Astrocyte of the cerebellum (primary cell): ENCODE measurements around the gene FOXP1.

ENCODE experiments used
- DNase-seq: peaks from one replicate; pipeline ENCODE4 v3.0.0-alpha.2; 2011; ENCODE audit warnings: low read depth
- H3K4me3 ChIP-seq: 2 replicates; pipeline ENCODE4 v1.5.1; 2011; ENCODE audit warnings: mild to moderate bottlenecking, low read depth, low read length, moderate library complexity
- in situ Hi-C: cut with HindIII; loops from 2 replicates; pipeline ENCODE4 v1.10.0; 2017; ENCODE audit warnings: low sequenced_read_pairs
- TF ChIP-seq, protein P1 (sequence below): IDR thresholded peaks from 2 replicates; pipeline ENCODE4 v1.5.1; 2012; ENCODE audit warnings: low read length, low read depth, moderate library complexity, mild to moderate bottlenecking; ENCODE audit errors: missing control alignments

The FOXP1 gene

DNA sequence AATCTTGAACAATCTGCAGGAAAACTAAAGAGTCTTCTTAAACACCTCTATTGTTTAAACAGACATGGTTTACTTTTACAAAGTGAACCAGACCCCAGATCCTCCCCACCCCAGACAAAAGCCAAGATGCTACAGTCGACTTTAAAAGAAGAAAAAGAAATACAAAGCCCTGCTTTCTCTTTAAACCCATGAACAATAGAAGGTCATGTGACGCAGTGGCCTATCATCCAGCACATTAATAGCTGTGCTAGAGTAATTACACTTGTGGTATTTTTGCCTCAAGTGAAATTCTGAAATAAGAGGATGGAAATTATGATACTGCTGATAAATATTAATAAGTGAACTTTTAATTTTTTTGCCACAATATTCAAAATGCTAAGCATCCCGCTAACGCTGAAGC lies 613.4 kb downstream of the FOXP1 start:
- no peak overlapping the region for H3K4me3 ChIP-seq
- in situ Hi-C loops = no loop called here
- TF ChIP-seq, protein P1, sequence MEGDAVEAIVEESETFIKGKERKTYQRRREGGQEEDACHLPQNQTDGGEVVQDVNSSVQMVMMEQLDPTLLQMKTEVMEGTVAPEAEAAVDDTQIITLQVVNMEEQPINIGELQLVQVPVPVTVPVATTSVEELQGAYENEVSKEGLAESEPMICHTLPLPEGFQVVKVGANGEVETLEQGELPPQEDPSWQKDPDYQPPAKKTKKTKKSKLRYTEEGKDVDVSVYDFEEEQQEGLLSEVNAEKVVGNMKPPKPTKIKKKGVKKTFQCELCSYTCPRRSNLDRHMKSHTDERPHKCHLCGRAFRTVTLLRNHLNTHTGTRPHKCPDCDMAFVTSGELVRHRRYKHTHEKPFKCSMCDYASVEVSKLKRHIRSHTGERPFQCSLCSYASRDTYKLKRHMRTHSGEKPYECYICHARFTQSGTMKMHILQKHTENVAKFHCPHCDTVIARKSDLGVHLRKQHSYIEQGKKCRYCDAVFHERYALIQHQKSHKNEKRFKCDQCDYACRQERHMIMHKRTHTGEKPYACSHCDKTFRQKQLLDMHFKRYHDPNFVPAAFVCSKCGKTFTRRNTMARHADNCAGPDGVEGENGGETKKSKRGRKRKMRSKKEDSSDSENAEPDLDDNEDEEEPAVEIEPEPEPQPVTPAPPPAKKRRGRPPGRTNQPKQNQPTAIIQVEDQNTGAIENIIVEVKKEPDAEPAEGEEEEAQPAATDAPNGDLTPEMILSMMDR = no peak
- no peak for DNase-seq

DNA sequence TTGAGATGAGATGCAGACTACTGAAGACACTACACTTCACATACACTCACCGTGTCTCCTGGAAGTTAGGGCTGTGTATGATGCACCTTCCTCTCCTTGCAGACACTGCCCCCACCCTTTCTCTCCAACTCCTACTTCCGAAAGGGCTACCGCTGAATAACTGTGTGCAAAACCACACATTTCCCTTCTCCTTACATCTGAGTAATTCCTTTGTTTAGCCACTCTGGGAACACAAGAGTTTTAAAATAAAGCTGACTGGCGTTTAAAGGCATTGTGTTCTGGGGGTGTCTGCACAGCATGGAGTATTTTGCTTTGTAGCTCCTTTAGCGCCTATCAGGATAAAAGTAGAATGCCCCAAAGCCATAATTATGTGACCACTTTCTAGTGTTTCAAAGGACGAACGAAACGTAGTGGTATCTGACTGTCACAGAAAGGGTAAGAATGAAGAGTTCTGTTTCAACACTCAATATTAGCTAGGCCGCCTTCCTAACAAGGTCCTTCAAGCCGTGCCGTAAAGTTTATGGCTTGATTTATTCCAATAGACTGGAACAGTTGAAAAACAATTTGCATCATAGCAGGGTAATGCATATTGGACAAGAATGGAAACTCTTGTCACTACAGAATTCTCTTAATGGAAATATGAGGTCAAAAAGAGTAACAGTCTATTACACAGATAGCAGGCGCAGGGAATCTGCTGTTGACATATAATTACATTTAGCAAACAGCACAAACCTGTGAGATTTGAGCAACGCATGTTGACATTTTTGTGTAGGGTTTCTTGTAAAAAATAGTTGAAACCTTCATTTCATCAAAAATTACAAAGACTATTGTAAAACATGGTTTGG lies 619.9 kb downstream of the FOXP1 start:
- in situ Hi-C loops = no loop called here
- peak; percentile 79 for DNase-seq
- TF ChIP-seq, protein P1 = peak; percentile 1
- no peak overlapping the region for H3K4me3 ChIP-seq

DNA sequence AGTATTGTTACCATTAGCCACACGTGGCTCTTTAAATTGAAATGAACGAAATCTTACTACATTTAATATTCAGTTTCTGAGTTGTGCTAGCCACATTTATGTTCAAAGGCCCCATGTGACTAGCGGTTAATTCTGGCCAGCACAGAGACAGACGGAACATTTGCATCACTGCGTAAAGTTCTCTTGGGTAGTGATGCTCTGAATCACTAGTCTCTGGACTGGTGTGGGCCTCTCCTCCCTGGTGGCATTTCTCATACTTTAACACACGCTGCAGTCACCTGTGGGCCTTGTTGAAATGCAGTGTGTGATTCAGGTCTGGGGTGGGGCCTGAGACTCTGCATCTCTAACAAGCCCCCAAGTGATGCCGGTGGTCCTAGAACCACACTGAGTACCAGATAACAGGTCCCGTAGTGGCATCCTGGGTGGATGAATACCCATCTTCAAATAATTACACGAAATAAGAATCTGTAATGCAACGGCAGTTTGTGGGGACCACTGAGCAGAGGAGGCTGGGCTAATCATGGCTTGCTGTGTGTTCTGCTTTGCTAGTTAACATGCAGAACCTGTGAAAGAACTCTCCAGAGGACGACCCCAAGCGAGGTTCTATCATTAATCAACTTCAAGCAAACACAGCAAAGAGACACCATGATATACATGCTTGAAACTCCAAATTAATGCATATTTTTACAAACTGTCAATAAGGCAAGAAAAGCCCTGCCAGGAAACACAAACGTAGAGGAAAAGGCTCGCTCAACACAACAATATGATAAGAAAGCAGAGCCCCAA lies 623.8 kb downstream of the FOXP1 start:
- TF ChIP-seq, protein P1 = no peak
- in situ Hi-C loops = no loop called here
- H3K4me3 ChIP-seq = no peak overlapping the region
- no peak for DNase-seq

DNA sequence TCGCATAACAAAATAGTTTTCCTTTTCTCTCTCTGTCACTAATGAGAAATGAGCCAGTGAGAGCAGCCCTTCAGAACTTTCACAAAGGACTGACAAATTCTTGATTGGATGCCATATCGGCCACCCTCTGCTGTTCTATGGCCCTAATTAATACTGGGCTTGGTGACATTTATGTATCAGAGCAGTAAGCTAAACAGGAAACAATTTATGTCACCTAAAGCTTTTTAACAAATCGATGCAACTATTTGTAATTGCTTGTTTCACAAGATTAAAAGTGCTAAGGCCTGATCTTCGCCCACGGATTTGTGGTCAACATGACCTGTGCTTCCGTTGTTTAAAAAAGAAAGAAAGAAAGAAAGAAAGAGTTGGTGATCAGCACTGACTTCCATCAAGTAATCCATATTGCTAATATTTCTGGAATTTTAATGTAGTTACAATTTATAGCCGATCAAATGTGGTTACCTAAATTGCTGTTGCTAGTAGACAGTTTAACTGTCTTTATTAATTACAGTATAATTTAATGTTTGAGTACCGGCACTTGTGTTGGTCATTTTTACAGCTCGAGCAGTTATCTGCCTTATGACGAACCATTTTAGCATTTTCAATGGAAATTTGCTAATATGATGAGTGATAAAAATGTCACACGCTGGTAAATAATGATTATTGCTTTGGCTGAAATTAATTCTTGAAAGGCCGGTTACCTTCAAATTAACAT lies 631.3 kb downstream of the FOXP1 start:
- TF ChIP-seq, protein P1 = no peak
- no peak for DNase-seq
- H3K4me3 ChIP-seq = no peak overlapping the region
- in situ Hi-C loops = loop anchor here (5.0 kb wide), 1 partner anchor 45 kb away; no protein-coding TSS in a partner anchor

DNA sequence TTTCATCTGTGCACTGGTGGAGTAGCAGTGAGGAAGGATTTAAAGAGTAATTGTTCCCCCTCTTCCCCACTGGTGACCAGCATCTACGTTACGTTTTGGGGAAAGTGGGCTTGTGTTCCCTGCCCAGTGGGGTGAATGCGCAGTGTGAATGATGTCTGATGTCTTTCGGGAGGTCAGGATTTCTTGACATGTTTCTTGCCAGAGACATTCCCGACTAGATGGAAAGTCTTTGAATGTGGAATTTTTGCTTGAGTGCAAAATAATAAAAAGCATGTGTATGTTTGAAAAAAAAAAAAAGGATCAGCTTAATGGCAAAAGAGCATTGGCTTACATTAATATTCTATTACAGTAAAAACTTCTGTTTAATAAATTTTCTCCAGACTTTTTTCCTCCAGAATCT lies 632.2 kb downstream of the FOXP1 start:
- no peak for DNase-seq
- in situ Hi-C loops = loop anchor here (5.0 kb wide), 1 partner anchor 44 kb away; no protein-coding TSS in a partner anchor
- TF ChIP-seq, protein P1 = no peak
- no peak overlapping the region for H3K4me3 ChIP-seq

- TF ChIP-seq, protein P1 = no peak
- in situ Hi-C loops = no loop called here
- no peak for DNase-seq
- no peak overlapping the region for H3K4me3 ChIP-seq
These were observed 635.9 kb downstream of the FOXP1 start for GRCh38 chr3:70947579-70947978.
